Type B pancreatic cell (in vitro differentiated cells): ENCODE results near the gene DSCAM. TPM values are rescaled to one million over a fixed set of nuclear protein-coding genes. Genes with fewer than 3 reads are reported as not detected.
"Not testable (repeated sequence)": the region's sequence is repeated elsewhere in the genome, so short reads cannot be mapped to it uniquely, and the experiment has no call there.

Source experiments
- DNase-seq: peaks from one replicate; pipeline ENCODE4 v3.0.0; 2021; ENCODE audit warnings: mixed read lengths; ENCODE audit not compliant: unreplicated experiment; ENCODE audit errors: extremely low spot score
- H3K27ac Mint-ChIP-seq: 2 replicates; pipeline ENCODE4 v1.8.0; 2021; ENCODE audit warnings: mild to moderate bottlenecking, mixed read lengths
- H3K27me3 Mint-ChIP-seq: 2 replicates; pipeline ENCODE4 v1.8.0; 2021; ENCODE audit warnings: mixed read lengths
- H3K36me3 Mint-ChIP-seq: 2 replicates; pipeline ENCODE4 v1.8.0; 2021; ENCODE audit warnings: mixed read lengths
- H3K4me1 Mint-ChIP-seq: one replicate; pipeline ENCODE4 v1.8.0; 2021; ENCODE audit warnings: mixed read lengths; ENCODE audit not compliant: unreplicated experiment
- H3K4me3 Mint-ChIP-seq: 2 replicates; pipeline ENCODE4 v1.8.0; 2021; ENCODE audit warnings: mild to moderate bottlenecking, mixed read lengths
- H3K9me3 Mint-ChIP-seq: 2 replicates; pipeline ENCODE4 v1.8.0; 2021; ENCODE audit warnings: mixed read lengths
- CTCF ChIP-seq: fragments of 200-600 bp; sonication (generic); conservative IDR thresholded peaks from 2 replicates; pipeline ENCODE4 v1.5.0; 2021; ENCODE audit warnings: antibody characterized with exemption, mild to moderate bottlenecking
- total RNA-seq: library from RNA; stranded (reverse); gene quantifications from 2 replicates; pipeline ENCODE4 v1.2.1, GENCODE V29; 2021; ENCODE audit warnings: low replicate concordance

The DSCAM gene
- total RNA-seq, 1 donor from 2014 or later = 1.4 TPM

- DNase-seq = no peak
- Mint-ChIP-seq H3K4me3 (no peak overlapping the region), H3K36me3 (no peaks in the 10 kb centered on the region), H3K4me1 (peaks cover 4% of the 10 kb centered on the region), H3K27ac (no peak overlapping the region), H3K9me3 (no peaks in the 10 kb centered on the region), H3K27me3 (no peaks in the 10 kb centered on the region)
- no peak for TF ChIP-seq CTCF
Observed at GRCh38 chr21:40453183-40453582, 393.8 kb downstream of the DSCAM start.

GRCh38 chr21:40452548-40452947, 394.4 kb downstream of the DSCAM start:
- no peaks in the 10 kb centered on the region for H3K9me3 Mint-ChIP-seq
- H3K4me1 Mint-ChIP-seq = peaks cover 4% of the 10 kb centered on the region
- DNase-seq = no peak
- H3K27me3 Mint-ChIP-seq = no peaks in the 10 kb centered on the region
- H3K4me3 Mint-ChIP-seq = no peak overlapping the region
- H3K36me3 Mint-ChIP-seq = no peaks in the 10 kb centered on the region
- no peak overlapping the region for H3K27ac Mint-ChIP-seq
- TF ChIP-seq CTCF = no peak

- no peak for DNase-seq
- H3K36me3 Mint-ChIP-seq = no peaks in the 10 kb centered on the region
- TF ChIP-seq CTCF = no peak
- H3K27me3 Mint-ChIP-seq = peaks cover 4% of the 10 kb centered on the region
- H3K27ac Mint-ChIP-seq = no peak overlapping the region
- no peak overlapping the region for H3K4me3 Mint-ChIP-seq
- peaks cover 4% of the 10 kb centered on the region for H3K4me1 Mint-ChIP-seq
- H3K9me3 Mint-ChIP-seq = peaks cover 9% of the 10 kb centered on the region
Observed at GRCh38 chr21:40447016-40447415, 399.9 kb downstream of the DSCAM start.

- no peak overlapping the region for H3K27ac Mint-ChIP-seq
- no peak overlapping the region for H3K4me3 Mint-ChIP-seq
- no peak for DNase-seq
- peaks cover 9% of the 10 kb centered on the region for H3K9me3 Mint-ChIP-seq
- H3K27me3 Mint-ChIP-seq = peaks cover 4% of the 10 kb centered on the region
- H3K4me1 Mint-ChIP-seq = peaks cover 4% of the 10 kb centered on the region
- no peak for TF ChIP-seq CTCF
- no peaks in the 10 kb centered on the region for H3K36me3 Mint-ChIP-seq
Observed at GRCh38 chr21:40445349-40445921, 401.5 kb downstream of the DSCAM start.

- not testable (repeated sequence) for H3K27me3 Mint-ChIP-seq, H3K27ac Mint-ChIP-seq, H3K4me3 Mint-ChIP-seq, H3K4me1 Mint-ChIP-seq, H3K9me3 Mint-ChIP-seq, DNase-seq, H3K36me3 Mint-ChIP-seq
Observed at GRCh38 chr21:40439581-40439980, 407.4 kb downstream of the DSCAM start.

- H3K4me3 Mint-ChIP-seq = no peak overlapping the region
- peaks cover 3% of the 10 kb centered on the region for H3K9me3 Mint-ChIP-seq
- no peak for TF ChIP-seq CTCF
- no peaks in the 10 kb centered on the region for H3K27me3 Mint-ChIP-seq
- DNase-seq = no peak
- no peaks in the 10 kb centered on the region for H3K4me1 Mint-ChIP-seq
- no peak overlapping the region for H3K27ac Mint-ChIP-seq
- no peaks in the 10 kb centered on the region for H3K36me3 Mint-ChIP-seq
Observed at GRCh38 chr21:40438616-40439015, 408.3 kb downstream of the DSCAM start.
